Measurements from ENCODE around the gene BBS9. TPM values are rescaled to one million over a fixed set of nuclear protein-coding genes. Genes with fewer than 3 reads are reported as not detected.

BBS9 gene
- total RNA-seq, 1 experiment from 2014 or later: 26.4 TPM

DNA sequence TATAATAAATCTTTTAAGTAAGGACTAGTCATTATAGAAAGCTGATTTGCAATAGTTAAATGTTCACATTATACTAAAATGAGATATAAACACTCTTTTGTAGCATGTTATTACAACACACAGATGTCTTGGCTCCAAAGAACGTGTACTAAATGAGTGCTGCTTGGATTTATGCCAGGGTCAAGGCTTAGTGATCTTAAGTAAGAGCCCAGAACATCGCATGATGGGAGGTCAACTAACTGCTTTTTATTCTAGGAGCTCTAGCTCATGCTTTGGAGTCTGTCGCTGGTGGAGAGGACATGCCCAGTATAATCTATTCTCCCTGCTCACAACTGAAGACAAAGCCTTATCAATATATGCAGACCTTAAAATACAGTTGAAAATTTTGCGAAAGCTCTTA, 315.1 kb downstream of the BBS9 start:
- H2BK12ac ChIP-seq (ENCODE audit: insufficient read length, low read depth, low read length): no peak overlapping the region
- no peak overlapping the region for H3T11ph ChIP-seq (ENCODE audit: low read length)
- no peak for DNase-seq
- Mint-ChIP-seq H3K27me3 (ENCODE audit: low read depth) (no peaks in the 10 kb centered on the region), H3K4me1 (peaks cover 5% of the 10 kb centered on the region in 2 experiments; a peak in 3 of 4 replicates), H3K9me3 (no peaks in the 10 kb centered on the region), H3K36me3 (ENCODE audit: insufficient read depth in 1 of 3, low read depth in 3 of 3) (no peaks in the 10 kb centered on the region), H3K27ac (no peak overlapping the region), H3K4me3 (no peak overlapping the region)
- H3K56ac ChIP-seq (ENCODE audit: insufficient read length, low read depth, low read length): no peak overlapping the region
- H3K9me3 ChIP-seq (ENCODE audit: control insufficient read depth, low read depth, low read length): no peaks in the 10 kb centered on the region
- TF ChIP-seq, protein P1, sequence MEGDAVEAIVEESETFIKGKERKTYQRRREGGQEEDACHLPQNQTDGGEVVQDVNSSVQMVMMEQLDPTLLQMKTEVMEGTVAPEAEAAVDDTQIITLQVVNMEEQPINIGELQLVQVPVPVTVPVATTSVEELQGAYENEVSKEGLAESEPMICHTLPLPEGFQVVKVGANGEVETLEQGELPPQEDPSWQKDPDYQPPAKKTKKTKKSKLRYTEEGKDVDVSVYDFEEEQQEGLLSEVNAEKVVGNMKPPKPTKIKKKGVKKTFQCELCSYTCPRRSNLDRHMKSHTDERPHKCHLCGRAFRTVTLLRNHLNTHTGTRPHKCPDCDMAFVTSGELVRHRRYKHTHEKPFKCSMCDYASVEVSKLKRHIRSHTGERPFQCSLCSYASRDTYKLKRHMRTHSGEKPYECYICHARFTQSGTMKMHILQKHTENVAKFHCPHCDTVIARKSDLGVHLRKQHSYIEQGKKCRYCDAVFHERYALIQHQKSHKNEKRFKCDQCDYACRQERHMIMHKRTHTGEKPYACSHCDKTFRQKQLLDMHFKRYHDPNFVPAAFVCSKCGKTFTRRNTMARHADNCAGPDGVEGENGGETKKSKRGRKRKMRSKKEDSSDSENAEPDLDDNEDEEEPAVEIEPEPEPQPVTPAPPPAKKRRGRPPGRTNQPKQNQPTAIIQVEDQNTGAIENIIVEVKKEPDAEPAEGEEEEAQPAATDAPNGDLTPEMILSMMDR (conservative IDR thresholded peaks at IDR 0.05): no peak
- no peak overlapping the region for H4K5ac ChIP-seq (ENCODE audit: insufficient read length, low read depth, low read length)
- H2BK5ac ChIP-seq (ENCODE audit: insufficient read length, low read length): no peak overlapping the region
- no peak overlapping the region for H3K14ac ChIP-seq (ENCODE audit: insufficient read depth, low read length)
- no peaks in the 10 kb centered on the region for H3K27me3 ChIP-seq (ENCODE audit: insufficient read depth, low read length)
- no peak overlapping the region for H2AFZ ChIP-seq (ENCODE audit: low read length)
- H3K79me2 ChIP-seq (ENCODE audit: insufficient read depth, low read length): no peaks in the 10 kb centered on the region
- no peak overlapping the region for H3K4ac ChIP-seq (ENCODE audit: low read depth, low read length)
- H4K8ac ChIP-seq (replicated peaks; ENCODE audit: insufficient read length, low read depth, low read length): no peak overlapping the region
- H3K4me1 ChIP-seq (ENCODE audit: insufficient read depth, low read length): no peaks in the 10 kb centered on the region
- H2BK15ac ChIP-seq (ENCODE audit: low read depth, low read length): no peak overlapping the region
- no peak overlapping the region for H3K18ac ChIP-seq (ENCODE audit: insufficient read length, low read depth, low read length)
- H2BK20ac ChIP-seq (ENCODE audit: low read depth, low read length, poor library complexity, severe bottlenecking): no peak overlapping the region
- no peak overlapping the region for H3K23ac ChIP-seq (ENCODE audit: insufficient read length, low read depth, low read length)
- H3K23me2 ChIP-seq (ENCODE audit: insufficient read length, low read depth, low read length, poor library complexity, severe bottlenecking): no peaks in the 10 kb centered on the region
- no peak overlapping the region for H3K27ac ChIP-seq (ENCODE audit: insufficient read length, low read depth, low read length)
- H4K91ac ChIP-seq (ENCODE audit: insufficient read length, low read depth, low read length): no peak overlapping the region
- no peak overlapping the region for H3K9ac ChIP-seq (ENCODE audit: extremely low read depth, insufficient read length, low read length)
- WGBS (ENCODE audit: extremely low coverage, insufficient read length, low lambda C conversion rate): no CpG with 5 or more reads among the region's 4 CpGs
- H3K4me2 ChIP-seq (ENCODE audit: insufficient read depth, insufficient read length, low read length): no peak overlapping the region
- H3K79me1 ChIP-seq (ENCODE audit: insufficient read depth, low read depth, low read length, poor library complexity, severe bottlenecking): no peaks in the 10 kb centered on the region
- H4K20me1 ChIP-seq (ENCODE audit: control insufficient read depth, insufficient read depth, insufficient read length): no peaks in the 10 kb centered on the region
- H2BK120ac ChIP-seq (ENCODE audit: low read depth, low read length, poor library complexity, severe bottlenecking): no peak overlapping the region
- H2AK5ac ChIP-seq (ENCODE audit: insufficient read length, low read length): no peak overlapping the region
